Measurements from ENCODE around the gene GLI2.

The GLI2 gene

DNA sequence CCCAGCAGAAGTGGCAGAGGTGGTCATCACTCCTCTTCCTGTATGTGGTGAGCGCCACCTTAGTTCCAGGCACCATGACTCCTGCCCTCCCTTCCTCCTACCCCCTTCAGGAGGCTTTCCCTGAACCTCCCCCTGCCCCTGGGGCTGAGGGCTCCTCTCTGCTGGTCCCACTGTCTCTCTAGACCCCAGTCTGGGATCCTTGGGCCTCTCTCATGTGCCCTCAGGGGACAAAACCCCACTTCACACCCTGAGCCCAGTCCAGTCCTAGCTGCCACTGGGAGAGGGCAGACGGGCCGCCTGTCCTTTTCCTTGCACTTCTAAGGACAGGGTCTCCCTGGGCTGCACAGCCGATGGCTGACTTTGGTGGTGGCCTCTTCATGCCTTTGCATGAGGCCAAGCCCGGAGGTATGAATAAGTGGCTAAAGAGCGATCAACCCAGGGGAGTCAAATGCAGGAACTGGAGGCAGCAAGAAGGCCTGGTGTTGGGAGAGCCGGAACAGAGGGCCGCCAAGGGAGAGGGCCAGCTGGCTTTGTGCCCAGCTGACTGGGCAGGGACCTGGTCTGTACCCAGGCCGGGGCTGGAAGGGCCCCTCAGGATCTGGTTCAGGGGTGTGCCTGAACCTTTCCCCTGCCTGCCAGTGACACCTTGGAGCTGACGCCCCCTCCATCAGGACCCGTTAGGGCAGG, 29.5 kb downstream of the GLI2 start:
- ChIA-PET POLR2A (interaction anchor here (0.8 to 2.8 kb wide), 2 partner anchors 8 to 28 kb away, joined by 3 to 8 read pairs; no protein-coding TSS in a partner anchor), CTCF (interaction anchor here (1.1 to 1.7 kb wide), 2 partner anchors 15 to 234 kb away, joined by 3 read pairs; no protein-coding TSS in a partner anchor)
- H3K4me1 ChIP-seq (ENCODE audit: control insufficient read depth, insufficient read depth, low read length): peaks cover 4% of the 10 kb centered on the region; the same call in 1 of the 2 replicates
- H3K4me3 ChIP-seq (ENCODE audit: low read depth, low read length): no peak overlapping the region
- no peaks in the 10 kb centered on the region for H3K36me3 ChIP-seq (ENCODE audit: control insufficient read depth in 2 of 2, insufficient read depth in 1 of 2, low read length in 2 of 2)
- no peaks in the 10 kb centered on the region for H3K9me3 ChIP-seq (ENCODE audit: control insufficient read depth, insufficient read depth, low read depth, low read length)
- TF ChIP-seq ZFP41 (tag by site-specific recombination; IDR thresholded peaks at IDR 0.05; ENCODE audit: borderline replicate concordance) (no peak), GLIS1 (tag by site-specific recombination; IDR thresholded peaks at IDR 0.05) (peak; percentile 34; the same call in 1 of the 2 replicates)
- H3K27ac ChIP-seq (ENCODE audit: extremely low read depth, low read depth, low read length): no peak overlapping the region

DNA sequence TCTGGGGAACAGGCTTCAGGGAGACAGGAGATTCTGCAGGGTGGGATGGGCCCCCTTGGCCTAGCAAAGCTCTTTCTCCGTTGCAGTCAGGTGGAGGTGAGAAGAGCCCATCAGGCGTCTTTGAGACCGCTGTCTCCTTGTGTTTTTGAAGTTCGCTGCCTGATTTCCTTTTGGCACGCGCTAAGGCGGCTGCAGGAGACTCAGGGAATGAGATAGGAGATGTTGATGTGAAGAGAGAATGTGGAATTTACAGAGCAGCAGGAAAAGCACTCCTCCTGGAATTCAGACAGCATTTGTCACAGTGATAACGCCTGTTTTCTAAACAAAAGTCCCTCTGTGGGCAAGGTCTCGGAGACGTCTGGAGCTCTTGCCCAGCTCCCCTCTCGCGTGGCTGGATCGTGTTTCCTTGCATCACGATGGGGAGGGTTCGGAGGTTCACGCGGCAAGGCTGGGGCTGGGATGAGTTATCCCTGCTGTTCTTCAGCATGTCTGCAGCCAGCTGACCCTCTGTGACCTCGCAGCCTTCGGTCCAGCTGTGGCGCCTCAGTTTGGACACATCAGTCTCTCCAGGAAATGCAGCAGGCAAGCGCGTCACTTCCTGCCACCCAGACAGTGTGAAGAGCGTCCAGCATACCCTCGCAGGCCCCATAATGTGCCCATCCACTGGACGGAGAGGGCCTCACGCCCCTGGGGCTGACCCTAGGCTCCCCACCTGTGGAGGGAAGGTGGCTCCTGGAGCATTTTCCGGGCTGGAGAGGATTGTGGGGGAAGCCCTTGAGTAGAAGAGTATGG, 30.2 kb downstream of the GLI2 start:
- POLR2A ChIA-PET: interaction anchor here (2.8 kb wide), 1 partner anchor 29 kb away, joined by 8 read pairs; no protein-coding TSS in a partner anchor
- Histone ChIP-seq H3K4me3 (ENCODE audit: low read depth, low read length) (no peak overlapping the region), H3K36me3 (ENCODE audit: control insufficient read depth in 2 of 2, insufficient read depth in 1 of 2, low read length in 2 of 2) (no peaks in the 10 kb centered on the region), H3K9me3 (ENCODE audit: control insufficient read depth, insufficient read depth, low read depth, low read length) (no peaks in the 10 kb centered on the region), H3K4me1 (ENCODE audit: control insufficient read depth, insufficient read depth, low read length) (peaks cover 4% of the 10 kb centered on the region; the same call in 1 of the 2 replicates), H3K27ac (ENCODE audit: extremely low read depth, low read depth, low read length) (no peak overlapping the region)
- TF ChIP-seq HOXC10 (CRISPR knock-in tag; IDR thresholded peaks at IDR 0.05): no peak
- TF ChIP-seq ZNF560 (tag by site-specific recombination; IDR thresholded peaks at IDR 0.05; ENCODE audit: borderline replicate concordance): no peak
- TF ChIP-seq ZNF19 (tag by site-specific recombination; IDR thresholded peaks at IDR 0.05; ENCODE audit: low read depth): no peak
- TF ChIP-seq ZNF707 (tag by site-specific recombination; IDR thresholded peaks at IDR 0.05): no peak
- TF ChIP-seq ZNF585B (tag by site-specific recombination; IDR thresholded peaks at IDR 0.05): no peak
- TF ChIP-seq ZIC2 (tag by site-specific recombination; IDR thresholded peaks at IDR 0.05): no peak
- no peak for TF ChIP-seq ZNF530 (tag by site-specific recombination; IDR thresholded peaks at IDR 0.05; ENCODE audit: low read depth)
- TF ChIP-seq ZNF654 (tag by site-specific recombination; IDR thresholded peaks at IDR 0.05; ENCODE audit: low read depth): no peak
- no peak for TF ChIP-seq FEZF1 (tag by site-specific recombination; IDR thresholded peaks at IDR 0.05)
- CTCF ChIA-PET: interaction anchor here (0.6 to 1.7 kb wide), 3 partner anchors 14 to 192 kb away, joined by 3 to 4 read pairs (median 3); no protein-coding TSS in a partner anchor

DNA sequence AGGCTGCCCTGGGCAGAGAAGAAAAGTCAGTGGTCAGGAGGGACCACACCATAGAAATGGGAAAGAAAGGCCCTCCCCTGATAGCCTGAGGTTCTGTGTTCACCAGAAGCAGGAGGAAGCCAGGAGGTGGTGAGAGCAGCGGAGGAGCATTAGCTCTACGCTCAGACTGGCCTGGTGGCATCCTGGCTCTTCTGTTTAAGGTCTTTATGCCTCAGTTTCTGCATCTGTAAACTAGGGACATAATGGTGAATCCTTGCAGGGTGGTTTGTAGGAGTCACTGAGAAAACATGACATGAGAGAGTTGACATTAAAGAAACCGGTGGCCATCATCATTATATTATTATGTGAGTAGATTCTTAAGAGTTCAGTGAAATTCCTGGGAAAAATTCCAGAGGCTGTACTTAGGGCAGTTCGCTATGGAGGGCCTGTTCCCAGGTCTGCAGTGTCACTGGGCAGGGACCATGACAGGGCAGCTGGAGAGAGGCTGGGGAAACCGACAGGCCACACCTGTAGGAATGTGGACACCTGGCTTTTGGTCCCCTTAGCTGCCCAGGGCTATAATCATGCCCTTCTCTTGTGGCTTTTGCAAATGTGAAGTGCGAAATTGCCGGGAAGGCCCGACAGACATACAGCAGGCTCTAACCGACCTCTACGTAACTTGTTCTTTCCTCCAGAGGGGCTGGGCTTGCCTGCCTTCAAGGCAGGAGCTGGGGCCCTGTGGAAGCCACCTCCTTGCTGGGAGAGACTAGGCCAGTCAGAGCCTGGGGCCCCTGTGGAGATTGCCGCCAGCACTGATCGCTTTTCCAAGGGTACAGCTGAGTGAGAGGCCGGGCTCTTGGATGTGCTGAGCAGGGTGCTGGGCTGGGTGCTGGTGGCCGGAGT, 31.0 kb downstream of the GLI2 start:
- H3K27ac ChIP-seq (ENCODE audit: extremely low read depth, low read depth, low read length): no peak overlapping the region
- H3K36me3 ChIP-seq (ENCODE audit: control insufficient read depth in 2 of 2, insufficient read depth in 1 of 2, low read length in 2 of 2): no peaks in the 10 kb centered on the region
- ChIA-PET POLR2A (interaction anchor here (2.8 kb wide), 1 partner anchor 29 kb away, joined by 8 read pairs; no protein-coding TSS in a partner anchor), CTCF (interaction anchor here (0.9 kb wide), 1 partner anchor 191 kb away, joined by 4 read pairs; no protein-coding TSS in a partner anchor)
- H3K4me3 ChIP-seq (ENCODE audit: low read depth, low read length): no peak overlapping the region
- TF ChIP-seq, protein P1, sequence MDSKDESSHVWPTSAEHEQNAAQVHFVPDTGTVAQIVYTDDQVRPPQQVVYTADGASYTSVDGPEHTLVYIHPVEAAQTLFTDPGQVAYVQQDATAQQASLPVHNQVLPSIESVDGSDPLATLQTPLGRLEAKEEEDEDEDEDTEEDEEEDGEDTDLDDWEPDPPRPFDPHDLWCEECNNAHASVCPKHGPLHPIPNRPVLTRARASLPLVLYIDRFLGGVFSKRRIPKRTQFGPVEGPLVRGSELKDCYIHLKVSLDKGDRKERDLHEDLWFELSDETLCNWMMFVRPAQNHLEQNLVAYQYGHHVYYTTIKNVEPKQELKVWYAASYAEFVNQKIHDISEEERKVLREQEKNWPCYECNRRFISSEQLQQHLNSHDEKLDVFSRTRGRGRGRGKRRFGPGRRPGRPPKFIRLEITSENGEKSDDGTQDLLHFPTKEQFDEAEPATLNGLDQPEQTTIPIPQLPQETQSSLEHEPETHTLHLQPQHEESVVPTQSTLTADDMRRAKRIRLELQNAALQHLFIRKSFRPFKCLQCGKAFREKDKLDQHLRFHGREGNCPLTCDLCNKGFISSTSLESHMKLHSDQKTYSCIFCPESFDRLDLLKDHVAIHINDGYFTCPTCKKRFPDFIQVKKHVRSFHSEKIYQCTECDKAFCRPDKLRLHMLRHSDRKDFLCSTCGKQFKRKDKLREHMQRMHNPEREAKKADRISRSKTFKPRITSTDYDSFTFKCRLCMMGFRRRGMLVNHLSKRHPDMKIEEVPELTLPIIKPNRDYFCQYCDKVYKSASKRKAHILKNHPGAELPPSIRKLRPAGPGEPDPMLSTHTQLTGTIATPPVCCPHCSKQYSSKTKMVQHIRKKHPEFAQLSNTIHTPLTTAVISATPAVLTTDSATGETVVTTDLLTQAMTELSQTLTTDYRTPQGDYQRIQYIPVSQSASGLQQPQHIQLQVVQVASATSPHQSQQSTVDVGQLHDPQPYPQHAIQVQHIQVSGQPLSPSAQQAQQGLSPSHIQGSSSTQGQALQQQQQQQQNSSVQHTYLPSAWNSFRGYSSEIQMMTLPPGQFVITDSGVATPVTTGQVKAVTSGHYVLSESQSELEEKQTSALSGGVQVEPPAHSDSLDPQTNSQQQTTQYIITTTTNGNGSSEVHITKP (tag by site-specific recombination; IDR thresholded peaks at IDR 0.05): no peak
- TF ChIP-seq ZIC2 (tag by site-specific recombination; IDR thresholded peaks at IDR 0.05): 0 out of 2 replicates have a peak, but pooled peaks have one; percentile 23
- TF ChIP-seq ZNF157 (tag by site-specific recombination; IDR thresholded peaks at IDR 0.05): no peak
- TF ChIP-seq ZNF19 (tag by site-specific recombination; IDR thresholded peaks at IDR 0.05; ENCODE audit: low read depth): no peak
- TF ChIP-seq REPIN1 (tag by site-specific recombination; IDR thresholded peaks at IDR 0.05; ENCODE audit: low read depth): no peak
- peaks cover 6% of the 10 kb centered on the region; the same call in 1 of the 2 replicates for H3K4me1 ChIP-seq (ENCODE audit: control insufficient read depth, insufficient read depth, low read length)
- H3K9me3 ChIP-seq (ENCODE audit: control insufficient read depth, insufficient read depth, low read depth, low read length): no peaks in the 10 kb centered on the region
